ENCODE results near the gene S1PR3. TPM values are rescaled to one million over a fixed set of nuclear protein-coding genes. Genes with fewer than 3 reads are reported as not detected.

Gene S1PR3
- total RNA-seq, 1 donor from 2014 or later: 4.5 TPM

GRCh38 chr9:88952976-88953375, 38.3 kb upstream of the S1PR3 start:
- peaks cover 28% of the 10 kb centered on the region for H3K4me1 Mint-ChIP-seq (ENCODE audit: low read depth)
- no peak for TF ChIP-seq CTCF (IDR thresholded peaks at IDR 0.05)
- H3K36me3 Mint-ChIP-seq (ENCODE audit: low read depth): no peaks in the 10 kb centered on the region
- no peaks in the 10 kb centered on the region for H3K9me3 Mint-ChIP-seq (ENCODE audit: low read depth)
- peak overlapping the region; percentile 22 for H3K27ac Mint-ChIP-seq (ENCODE audit: unreplicated experiment)
- no peak overlapping the region for H3K4me3 Mint-ChIP-seq (ENCODE audit: unreplicated experiment)
- peaks cover 7% of the 10 kb centered on the region for H3K27me3 Mint-ChIP-seq (ENCODE audit: low read depth)
- no peak for DNase-seq (ENCODE audit: low spot score)

- peak overlapping the region; percentile 22 for H3K27ac Mint-ChIP-seq (ENCODE audit: unreplicated experiment)
- no peaks in the 10 kb centered on the region for H3K9me3 Mint-ChIP-seq (ENCODE audit: low read depth)
- H3K36me3 Mint-ChIP-seq (ENCODE audit: low read depth): no peaks in the 10 kb centered on the region
- no peak for TF ChIP-seq CTCF (IDR thresholded peaks at IDR 0.05)
- peaks cover 7% of the 10 kb centered on the region for H3K27me3 Mint-ChIP-seq (ENCODE audit: low read depth)
- H3K4me3 Mint-ChIP-seq (ENCODE audit: unreplicated experiment): no peak overlapping the region
- DNase-seq (ENCODE audit: low spot score): no peak
- peaks cover 28% of the 10 kb centered on the region for H3K4me1 Mint-ChIP-seq (ENCODE audit: low read depth)
These were observed 37.8 kb upstream of the S1PR3 start for GRCh38 chr9:88953381-88954029.

- H3K27ac Mint-ChIP-seq (ENCODE audit: unreplicated experiment): no peak overlapping the region
- no peak for DNase-seq (ENCODE audit: low spot score)
- H3K27me3 Mint-ChIP-seq (ENCODE audit: low read depth): peaks cover 7% of the 10 kb centered on the region
- H3K9me3 Mint-ChIP-seq (ENCODE audit: low read depth): no peaks in the 10 kb centered on the region
- peaks cover 26% of the 10 kb centered on the region for H3K4me1 Mint-ChIP-seq (ENCODE audit: low read depth)
- H3K36me3 Mint-ChIP-seq (ENCODE audit: low read depth): no peaks in the 10 kb centered on the region
- no peak overlapping the region for H3K4me3 Mint-ChIP-seq (ENCODE audit: unreplicated experiment)
- no peak for TF ChIP-seq CTCF (IDR thresholded peaks at IDR 0.05)
These were observed 37.2 kb upstream of the S1PR3 start for GRCh38 chr9:88954066-88954465.

GRCh38 chr9:88957526-88957925, 33.7 kb upstream of the S1PR3 start:
- peaks cover 8% of the 10 kb centered on the region for H3K4me1 Mint-ChIP-seq (ENCODE audit: low read depth)
- DNase-seq (ENCODE audit: low spot score): no peak
- TF ChIP-seq CTCF (IDR thresholded peaks at IDR 0.05): no peak
- H3K27me3 Mint-ChIP-seq (ENCODE audit: low read depth): peaks cover 20% of the 10 kb centered on the region
- no peak overlapping the region for H3K27ac Mint-ChIP-seq (ENCODE audit: unreplicated experiment)
- H3K36me3 Mint-ChIP-seq (ENCODE audit: low read depth): peaks cover 2% of the 10 kb centered on the region
- H3K9me3 Mint-ChIP-seq (ENCODE audit: low read depth): no peaks in the 10 kb centered on the region
- no peak overlapping the region for H3K4me3 Mint-ChIP-seq (ENCODE audit: unreplicated experiment)

- H3K27me3 Mint-ChIP-seq (ENCODE audit: low read depth): peaks cover 30% of the 10 kb centered on the region
- H3K36me3 Mint-ChIP-seq (ENCODE audit: low read depth): peaks cover 2% of the 10 kb centered on the region
- DNase-seq (ENCODE audit: low spot score): no peak
- no peaks in the 10 kb centered on the region for H3K4me1 Mint-ChIP-seq (ENCODE audit: low read depth)
- no peak for TF ChIP-seq CTCF (IDR thresholded peaks at IDR 0.05)
- H3K9me3 Mint-ChIP-seq (ENCODE audit: low read depth): no peaks in the 10 kb centered on the region
- H3K4me3 Mint-ChIP-seq (ENCODE audit: unreplicated experiment): no peak overlapping the region
- H3K27ac Mint-ChIP-seq (ENCODE audit: unreplicated experiment): peak overlapping the region; percentile 20
These were observed 31.4 kb upstream of the S1PR3 start for GRCh38 chr9:88959727-88960469.

Data from chondrocyte (in vitro differentiated cells).